Anterior cingulate cortex (tissue), 58 donors: Measurements from ENCODE around the gene TSC2.
"Not testable (repeated sequence)": the region's sequence is repeated elsewhere in the genome, so short reads cannot be mapped to it uniquely, and the experiment has no call there.

ENCODE experiments used
- DNase-seq, 58 donors: peaks; one replicate each; lab custom pipeline; 2025; lab: John Stamatoyannopoulos, UW

TSC2 gene

DNA sequence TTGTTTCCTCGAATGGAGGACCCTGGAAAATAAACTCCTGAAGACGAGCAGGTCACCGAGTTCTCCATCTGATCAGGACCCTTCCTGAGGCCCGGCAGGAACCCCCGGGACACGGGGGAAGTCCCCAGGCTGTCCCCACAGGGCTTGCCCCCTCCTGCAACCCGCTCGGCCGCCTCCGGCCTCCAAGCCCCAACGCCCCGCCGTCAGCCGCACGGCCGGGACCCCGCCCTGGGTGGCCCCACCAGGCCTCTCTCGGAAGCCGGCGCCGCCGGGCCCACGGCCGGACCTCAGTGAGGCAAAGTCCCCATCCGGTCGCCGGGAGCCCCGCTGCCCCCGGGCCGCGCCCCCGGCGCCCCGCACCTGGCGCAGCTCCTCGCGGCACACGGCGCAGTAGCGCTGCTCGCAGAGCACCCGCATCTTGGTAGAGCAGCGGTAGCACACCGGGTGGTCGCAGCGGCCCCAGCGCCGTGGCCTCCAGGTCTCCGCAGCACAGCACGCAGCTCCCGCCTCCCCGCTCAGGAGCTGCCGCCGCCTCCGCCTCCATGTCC, 38.5 kb upstream of the TSC2 start:
- DNase-seq = peak in 2 of 58 donors; percentile 44 to 45

DNA sequence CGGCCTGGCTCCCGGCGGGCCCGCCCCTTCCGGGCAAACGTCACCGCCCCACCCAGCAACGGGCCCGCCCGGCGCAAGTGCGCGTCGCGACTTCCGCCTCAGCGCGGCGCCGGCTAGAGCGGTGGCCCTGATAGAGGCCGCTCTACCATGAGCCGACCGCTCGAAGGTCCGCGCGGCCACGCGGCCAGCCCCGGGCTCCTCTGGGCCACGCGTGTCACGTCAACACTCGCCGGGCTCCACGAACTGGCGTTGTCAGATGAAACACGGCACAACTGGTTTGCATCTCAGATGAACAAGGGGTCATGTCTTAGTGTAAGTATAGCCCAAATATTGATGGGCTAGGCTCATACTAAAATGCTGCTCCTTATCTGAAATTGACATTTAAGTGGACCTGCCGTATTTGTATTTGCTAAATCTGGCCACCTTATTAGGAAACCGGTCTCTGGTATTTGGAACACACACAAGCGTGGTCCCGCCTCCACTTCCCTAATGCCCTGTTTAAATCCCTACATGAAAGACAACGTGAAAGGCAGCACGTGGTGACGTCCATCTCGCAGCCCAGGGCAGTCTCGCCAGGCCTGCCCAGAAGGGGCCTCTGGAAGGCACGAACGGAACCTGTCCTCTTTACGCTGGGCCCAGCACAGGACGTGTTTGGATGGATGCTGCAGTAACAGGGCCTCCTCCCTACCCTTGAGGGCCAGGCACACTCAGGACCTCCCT, 37.8 kb upstream of the TSC2 start, which contains the start of gene ZNF598:
Gene ZNF598, minus strand, starts transcription at position 31 of the 720 bp plus-strand sequence.
- DNase-seq = peak in 56 of 58 donors; percentile 15 to 89 (median 70)

- not testable (repeated sequence) for DNase-seq
Measured at GRCh38 chr16:2011726-2012125, 36.1 kb upstream of the TSC2 start.

DNA sequence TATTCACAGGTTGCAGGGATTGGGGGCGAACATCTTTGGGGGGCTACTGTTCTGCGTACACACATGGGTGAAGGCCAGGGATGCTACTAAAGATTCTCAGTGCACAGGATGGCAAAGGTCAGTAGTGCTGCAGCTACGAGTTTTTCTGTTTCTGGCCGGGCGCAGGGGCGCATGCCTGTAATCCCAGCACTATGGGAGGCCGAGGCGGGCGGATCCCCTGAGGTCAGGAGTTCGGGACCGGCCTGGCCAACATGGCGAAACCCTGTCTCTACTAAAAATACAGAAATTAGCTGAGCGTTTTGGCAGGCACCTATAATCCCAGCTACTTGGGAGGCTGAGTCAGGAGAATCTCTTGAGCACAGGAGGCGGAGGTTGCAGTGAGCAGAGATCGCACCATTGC, 34.3 kb upstream of the TSC2 start:
- DNase-seq = no peak

DNA sequence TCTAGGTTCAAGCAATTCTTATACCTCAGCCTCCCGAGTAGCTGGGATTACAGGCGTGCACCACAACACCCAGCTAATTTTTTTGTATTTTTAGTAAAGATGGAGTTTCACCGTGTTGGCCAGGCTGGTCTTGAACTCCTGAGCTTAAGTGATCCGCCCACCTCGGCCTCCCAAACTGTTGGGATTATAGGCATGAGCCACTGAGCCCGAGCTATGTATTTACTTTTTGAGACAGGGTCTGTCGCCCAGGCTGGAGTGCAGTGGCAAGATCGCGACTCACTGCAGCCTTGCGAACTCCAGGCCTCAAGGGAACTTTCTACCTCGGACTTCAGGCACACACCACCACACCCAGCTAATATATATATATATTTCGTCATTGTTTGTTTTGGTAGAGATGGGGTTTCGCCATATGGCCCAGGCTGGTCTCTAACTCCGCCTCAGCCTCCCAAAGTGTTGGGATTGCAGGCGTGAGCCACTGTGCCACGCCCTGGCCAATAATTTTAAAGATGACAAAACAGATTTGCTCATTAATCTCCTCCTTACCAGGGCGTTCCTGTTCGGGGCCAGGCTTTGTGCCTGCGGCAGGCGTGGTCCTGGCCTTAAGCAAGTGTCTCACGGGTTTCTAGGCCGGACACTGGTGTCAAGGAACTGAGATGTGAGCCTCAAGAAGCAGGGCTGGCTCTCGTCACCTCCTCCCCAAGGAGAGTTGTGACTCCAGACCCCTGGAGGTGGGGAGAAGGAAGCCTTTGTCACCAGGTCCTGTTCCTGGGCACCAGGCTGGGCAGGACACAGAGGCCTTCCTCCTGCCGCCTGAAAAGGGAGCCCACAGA, 32.5 kb upstream of the TSC2 start:
- no peak for DNase-seq

GRCh38 chr16:2015947-2016208, 31.9 kb upstream of the TSC2 start:
- no peak for DNase-seq

DNA sequence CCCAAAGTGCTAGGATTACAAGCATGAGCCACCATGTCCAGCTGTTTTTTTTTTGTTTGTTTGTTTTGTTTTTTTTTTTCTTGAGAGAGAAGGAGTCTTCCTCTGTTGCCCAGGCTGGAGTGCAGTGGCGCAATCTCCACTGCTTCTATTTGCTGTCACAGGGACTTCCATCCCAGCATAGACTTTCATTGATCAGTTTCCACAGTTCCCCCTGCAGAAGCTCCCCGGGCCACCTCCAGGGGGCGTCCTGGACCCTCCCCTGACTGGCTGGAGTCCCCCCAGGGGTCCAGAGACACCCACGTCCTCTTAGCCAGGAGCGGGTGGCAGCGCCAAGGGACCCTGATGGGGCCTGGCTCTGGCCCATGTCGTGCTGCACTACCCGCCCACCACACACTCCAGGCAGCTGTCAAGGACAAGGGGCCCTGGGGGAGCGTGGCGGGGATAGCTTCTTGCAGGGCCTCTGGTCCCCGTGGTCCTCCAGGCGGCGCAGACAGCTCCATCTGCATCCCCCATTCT, 31.3 kb upstream of the TSC2 start:
- peak in 1 of 58 donors; percentile 11 for DNase-seq

DNA sequence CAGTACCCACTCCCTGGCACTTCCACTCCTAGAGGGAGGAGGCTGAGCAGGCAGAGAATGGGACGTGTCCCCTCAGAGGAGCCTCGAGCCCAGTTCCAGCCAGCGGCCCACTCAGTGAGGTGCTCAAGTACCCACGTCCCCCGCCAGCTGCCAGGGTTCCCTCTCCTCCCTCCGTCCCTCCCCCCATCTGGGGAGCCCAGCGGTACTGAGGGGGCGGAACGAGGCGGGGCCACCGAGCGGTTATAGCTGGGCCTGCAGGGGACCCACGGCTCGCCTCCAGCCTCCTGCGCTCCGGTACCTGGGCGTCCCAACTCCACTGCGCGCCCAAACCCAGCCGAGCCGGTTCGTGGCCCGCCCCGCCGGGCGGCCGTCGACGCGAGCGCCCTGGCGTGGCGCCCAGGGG, 28.3 kb upstream of the TSC2 start, which contains the start of gene NPW:
Gene NPW, plus strand, starts transcription at position 268 of the 403 bp plus-strand sequence.
- DNase-seq = no peak

- DNase-seq = no peak
Measured at GRCh38 chr16:2019921-2020831, 27.6 kb upstream of the TSC2 start.

- DNase-seq = no peak
Measured at GRCh38 chr16:2022723-2023091, 25.1 kb upstream of the TSC2 start.

DNA sequence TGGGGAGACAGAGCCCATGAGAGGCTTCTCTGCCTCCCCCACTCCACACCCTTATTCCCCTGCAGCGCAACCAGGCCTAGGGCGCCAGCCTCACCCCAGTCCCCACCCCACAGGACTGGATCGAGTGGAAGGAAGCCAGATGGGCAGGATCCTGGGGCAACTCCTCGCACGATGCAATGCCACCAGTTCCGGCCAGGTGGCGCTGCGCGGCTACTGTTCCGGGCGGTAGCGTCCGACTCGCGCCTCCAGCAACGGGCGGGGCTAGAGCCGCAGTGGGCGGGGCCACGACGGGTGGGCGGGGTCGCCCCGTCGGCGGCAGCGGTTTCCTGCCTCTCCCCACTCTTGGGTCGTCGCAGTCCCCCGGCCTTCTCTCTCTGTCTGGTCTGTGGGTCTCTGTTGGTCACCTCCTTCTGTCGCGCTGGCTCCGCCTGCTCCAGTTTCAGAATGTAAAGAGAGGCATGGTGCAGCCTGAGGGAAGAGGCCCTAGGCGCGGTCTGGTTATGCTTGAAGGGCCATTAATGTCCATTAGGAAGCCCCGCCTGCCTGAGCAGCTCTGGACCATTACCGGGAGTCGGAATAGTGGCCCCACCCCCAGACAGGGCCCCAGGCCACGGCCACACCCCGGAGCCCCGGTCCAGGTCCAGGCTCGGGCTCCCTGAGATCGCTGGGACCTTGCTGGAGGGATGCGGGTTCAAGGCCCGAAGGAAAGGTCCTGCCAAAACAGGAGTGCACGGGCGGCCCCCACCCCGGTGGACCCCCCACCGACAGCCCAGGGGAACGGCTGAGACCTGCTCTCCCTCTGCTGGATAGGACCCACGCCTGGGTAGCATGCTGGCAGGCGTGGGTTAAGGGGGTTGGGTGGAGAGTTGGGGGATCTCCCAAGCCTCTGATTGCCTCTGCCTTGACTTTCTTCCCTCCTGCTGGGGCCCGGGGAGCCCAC, 24.4 kb upstream of the TSC2 start:
- peak in 57 of 58 donors; percentile 21 to 96 (median 83) for DNase-seq

DNA sequence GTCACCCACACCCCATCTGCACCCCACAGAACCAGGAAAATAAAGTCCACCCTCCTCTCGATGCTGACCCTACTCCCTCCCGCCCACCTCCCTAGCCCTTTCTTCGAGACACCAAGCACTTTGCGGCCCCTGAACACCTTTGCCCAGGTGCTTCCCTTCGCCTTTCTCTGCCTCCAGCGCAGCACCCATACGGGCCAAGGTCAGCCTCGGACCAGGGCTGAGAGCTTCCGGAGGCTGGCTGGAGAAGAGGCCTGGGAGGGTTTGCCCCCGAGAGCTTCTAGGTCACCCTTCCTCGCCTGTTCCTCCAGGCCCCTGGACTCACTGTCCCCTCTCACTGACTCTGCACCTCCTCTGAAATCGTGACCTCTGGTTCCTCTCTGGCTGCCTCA, 23.8 kb upstream of the TSC2 start:
- DNase-seq = no peak

GRCh38 chr16:2025251-2025650, 22.5 kb upstream of the TSC2 start:
- DNase-seq = no peak

DNA sequence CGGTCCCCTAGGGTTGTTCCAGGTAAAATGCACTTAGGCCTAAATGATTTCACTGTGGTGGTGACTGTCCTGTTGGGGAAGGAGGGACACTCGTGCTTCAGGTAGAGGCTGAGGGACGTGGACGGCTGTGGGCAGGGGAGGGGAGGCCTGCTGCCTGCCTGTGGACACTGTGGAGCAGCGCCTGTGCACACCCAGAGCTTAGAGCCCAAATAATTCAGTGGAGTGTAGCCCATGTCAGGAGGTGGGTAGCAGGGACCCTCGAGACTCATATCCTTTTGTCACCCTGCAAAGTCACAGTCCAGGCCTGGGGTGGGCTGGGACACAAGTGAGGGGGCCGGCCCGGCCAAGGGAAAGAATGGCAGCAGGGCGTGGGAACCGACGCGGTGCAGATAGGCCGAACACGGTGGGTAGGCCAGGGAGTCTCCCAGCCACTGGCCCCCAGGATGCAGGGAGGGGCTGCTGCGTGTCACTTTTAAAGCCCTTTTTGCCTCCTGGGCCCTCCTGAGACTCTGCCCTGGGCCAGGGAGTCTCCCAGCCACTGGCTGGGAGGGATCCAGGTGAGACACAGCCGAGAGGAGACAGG, 21.8 kb upstream of the TSC2 start:
- DNase-seq = no peak

DNA sequence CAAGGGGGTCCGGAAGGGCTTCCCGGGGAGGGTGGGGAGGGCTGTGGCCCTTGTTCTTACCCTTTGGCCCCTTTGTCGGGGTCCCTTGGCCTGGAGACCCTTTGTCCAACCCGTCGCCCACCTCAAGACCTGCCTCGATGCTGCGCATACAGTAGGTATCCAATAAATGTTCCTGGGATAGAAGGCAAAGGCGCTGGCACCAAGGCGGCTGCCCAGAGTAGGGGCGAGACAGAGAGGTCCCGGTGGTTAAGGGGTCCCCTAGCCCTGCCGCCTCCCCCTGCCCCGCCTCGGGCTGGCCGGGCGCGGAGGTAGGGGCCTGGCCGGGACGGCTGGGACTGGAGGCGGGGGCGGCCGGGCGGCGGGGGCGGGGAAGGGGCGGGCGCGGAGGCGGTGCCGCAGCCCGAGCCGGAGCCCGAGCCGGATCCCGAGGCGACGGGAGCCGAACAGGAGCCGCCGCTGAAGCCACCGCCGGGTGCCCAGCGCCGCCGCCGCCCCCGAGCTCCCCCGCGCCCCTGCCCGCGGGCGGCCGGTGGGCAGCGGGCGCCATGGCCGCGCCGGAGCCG, 21.2 kb upstream of the TSC2 start, which contains the start of gene NHERF2:
Gene NHERF2, plus strand, starts transcription at position 442 of the 563 bp plus-strand sequence. Its CDS starts 104 bp downstream, at position 546.
- DNase-seq = peak in 17 of 58 donors; percentile 5 to 45 (median 25)

- DNase-seq = peak in 1 of 58 donors; percentile 4
Measured at GRCh38 chr16:2027024-2028010, 20.5 kb upstream of the TSC2 start.

DNA sequence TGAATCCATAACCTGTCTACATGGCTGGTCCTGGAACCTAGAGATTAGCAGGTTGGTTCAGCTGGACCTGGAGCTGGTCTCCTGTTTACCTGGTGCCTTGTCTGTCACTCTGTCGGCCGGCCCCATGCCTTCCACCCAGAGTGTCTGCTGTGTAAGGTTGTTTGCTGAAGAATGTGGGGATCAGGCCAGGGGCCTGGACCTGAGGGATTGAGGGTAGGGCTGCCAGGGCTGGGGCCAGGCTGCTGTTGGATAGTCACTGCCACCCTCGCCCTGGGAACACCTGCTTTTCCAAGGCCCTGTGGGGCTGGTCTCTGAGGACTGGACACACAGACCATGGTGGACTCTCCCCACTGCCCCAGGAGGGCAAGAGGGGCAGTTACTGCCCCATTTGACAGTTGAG, 19.6 kb upstream of the TSC2 start:
- DNase-seq = no peak
